Skeletal muscle tissue (tissue), 4 donors: ENCODE results near the gene FKBP7. TPM values are rescaled to one million over a fixed set of nuclear protein-coding genes. Genes with fewer than 3 reads are reported as not detected.

Source experiments
- H3K27ac ChIP-seq: one replicate; pipeline ENCODE4 v1.7.0; 2013; ENCODE audit warnings: mild to moderate bottlenecking, low read depth, low read length, inconsistent platforms
- H3K27me3 ChIP-seq, 3 donors: one replicate each; pipeline ENCODE4 v1.7.0; 2013; ENCODE audit warnings: low read length in 3 of 3; ENCODE audit not compliant: control insufficient read depth in 3 of 3, insufficient read depth in 3 of 3
- H3K36me3 ChIP-seq, 3 donors: one replicate each; pipeline ENCODE4 v1.7.0; 2013; ENCODE audit warnings: low read length in 3 of 3; ENCODE audit not compliant: control insufficient read depth in 3 of 3, insufficient read depth in 3 of 3
- H3K4me1 ChIP-seq, 3 donors: one replicate each; pipeline ENCODE4 v1.7.0; 2013; ENCODE audit warnings: low read length in 3 of 3, mild to moderate bottlenecking in 3 of 3; ENCODE audit not compliant: control insufficient read depth in 3 of 3, insufficient read depth in 3 of 3
- H3K4me3 ChIP-seq, 3 donors: one replicate each; pipeline ENCODE4 v1.7.0; 2013; ENCODE audit warnings: low read length in 3 of 3
- H3K9ac ChIP-seq, 3 donors: one replicate each; pipeline ENCODE4 v1.7.0; 2013; ENCODE audit warnings: low read length in 3 of 3, mild to moderate bottlenecking in 3 of 3, moderate library complexity in 2 of 3, low read depth in 1 of 3
- H3K9me3 ChIP-seq, 3 donors: one replicate each; pipeline ENCODE4 v1.7.0; 2013; ENCODE audit warnings: low read length in 3 of 3; ENCODE audit not compliant: control insufficient read depth in 3 of 3
- total RNA-seq: library from RNA; depleted of rRNA; stranded (reverse); fragments of >200 nt; gene quantifications from one replicate; pipeline ENCODE4 v1.2.3, GENCODE V29; 2014
- donor health status: Osteomylitis.

FKBP7 gene
- total RNA-seq, 1 donor from 2014 or later = 35.0 TPM

- Histone ChIP-seq H3K4me1 (peaks cover 0 to 4% (median 0%) of the 10 kb centered on the region in 3 donors), H3K36me3 (peaks cover 29 to 53% (median 49%) of the 10 kb centered on the region in 3 donors), H3K9me3 (no peaks in the 10 kb centered on the region)
Observed at GRCh38 chr2:178496049-178496448, 17.6 kb upstream of the FKBP7 start.

GRCh38 chr2:178491612-178492011 lies 13.2 kb upstream of the FKBP7 start:
- H3K27me3 ChIP-seq = no peaks in the 10 kb centered on the region
- H3K9me3 ChIP-seq = no peaks in the 10 kb centered on the region
- H3K36me3 ChIP-seq = peaks cover 22 to 45% (median 37%) of the 10 kb centered on the region in 3 donors
- no peaks in the 10 kb centered on the region for H3K4me1 ChIP-seq
- no peak overlapping the region for H3K4me3 ChIP-seq
- no peak overlapping the region for H3K27ac ChIP-seq
- H3K9ac ChIP-seq = no peak overlapping the region

More at GRCh38 chr2:178496049-178496448, 17.6 kb upstream of the FKBP7 start:
- Histone ChIP-seq H3K27ac (no peak overlapping the region), H3K9ac (no peak overlapping the region), H3K27me3 (no peaks in the 10 kb centered on the region), H3K4me3 (no peak overlapping the region)

- Histone ChIP-seq H3K4me3 (no peak overlapping the region), H3K9ac (no peak overlapping the region), H3K4me1 (peaks cover 24 to 29% (median 28%) of the 10 kb centered on the region in 3 donors), H3K36me3 (peaks cover 0 to 15% (median 2%) of the 10 kb centered on the region in 3 donors), H3K27me3 (no peaks in the 10 kb centered on the region), H3K9me3 (no peaks in the 10 kb centered on the region), H3K27ac (no peak overlapping the region)
Observed at GRCh38 chr2:178485356-178485755, 7.0 kb upstream of the FKBP7 start.

GRCh38 chr2:178484245-178485041 lies 6.0 kb upstream of the FKBP7 start:
- no peak overlapping the region for H3K4me3 ChIP-seq
- peaks cover 0 to 15% (median 0%) of the 10 kb centered on the region in 3 donors for H3K36me3 ChIP-seq
- H3K9ac ChIP-seq = no peak overlapping the region
- no peaks in the 10 kb centered on the region for H3K9me3 ChIP-seq
- peaks cover 29 to 33% (median 30%) of the 10 kb centered on the region in 3 donors for H3K4me1 ChIP-seq
- H3K27ac ChIP-seq = no peak overlapping the region
- H3K27me3 ChIP-seq = no peaks in the 10 kb centered on the region

- Histone ChIP-seq H3K4me1 (peaks cover 35 to 39% (median 36%) of the 10 kb centered on the region in 3 donors), H3K4me3 (peak overlapping the region in 1 of 3 donors; percentile 46), H3K36me3 (peaks cover 0 to 10% (median 0%) of the 10 kb centered on the region in 3 donors)
Observed at GRCh38 chr2:178482437-178482836, 4.0 kb upstream of the FKBP7 start.

GRCh38 chr2:178480227-178481181 lies 2.1 kb upstream of the FKBP7 start, which contains the start of gene PLEKHA3:
Gene PLEKHA3 (plus strand): TSS chr2:178480457. CDS start chr2:178480870, 413 bp downstream.
- Histone ChIP-seq H3K27me3 (no peaks in the 10 kb centered on the region), H3K27ac (peak within 1 kb of the TSS; percentile 76), H3K9ac (peak within 1 kb of the TSS; percentile 62 to 97 (median 75)), H3K9me3 (no peaks in the 10 kb centered on the region), H3K4me1 (peaks cover 35 to 39% (median 36%) of the 10 kb centered on the region in 3 donors), H3K4me3 (peak within 1 kb of the TSS; percentile 63 to 98 (median 94)), H3K36me3 (no peaks in the 10 kb centered on the region)

More at GRCh38 chr2:178482437-178482836, 4.0 kb upstream of the FKBP7 start:
- no peaks in the 10 kb centered on the region for H3K27me3 ChIP-seq
- H3K9ac ChIP-seq = no peak overlapping the region
- no peak overlapping the region for H3K27ac ChIP-seq
- no peaks in the 10 kb centered on the region for H3K9me3 ChIP-seq

- Histone ChIP-seq H3K4me1 (peaks cover 29 to 37% (median 35%) of the 10 kb centered on the region in 3 donors), H3K27ac (peak overlapping the region; percentile 76), H3K9me3 (no peaks in the 10 kb centered on the region), H3K4me3 (peak overlapping the region; percentile 53 to 69 (median 63)), H3K27me3 (no peaks in the 10 kb centered on the region), H3K36me3 (no peaks in the 10 kb centered on the region), H3K9ac (peak overlapping the region; percentile 62 to 97 (median 75))
Observed at GRCh38 chr2:178479758-178480226, 1.4 kb upstream of the FKBP7 start.

GRCh38 chr2:178479275-178479616 lies 846 bp upstream of the FKBP7 start:
- H3K9ac ChIP-seq = peak overlapping the region in 2 of 3 donors; percentile 73 to 97
- peak overlapping the region; percentile 72 to 98 (median 94) for H3K4me3 ChIP-seq
- peaks cover 24 to 33% (median 30%) of the 10 kb centered on the region in 3 donors for H3K4me1 ChIP-seq
- no peaks in the 10 kb centered on the region for H3K27me3 ChIP-seq
- no peaks in the 10 kb centered on the region for H3K36me3 ChIP-seq
- H3K9me3 ChIP-seq = no peaks in the 10 kb centered on the region
- H3K27ac ChIP-seq = peak overlapping the region; percentile 76

- Histone ChIP-seq H3K4me3 (peak overlapping the region; percentile 72 to 98 (median 94)), H3K4me1 (peaks cover 23 to 28% (median 27%) of the 10 kb centered on the region in 3 donors), H3K27me3 (no peaks in the 10 kb centered on the region), H3K36me3 (no peaks in the 10 kb centered on the region), H3K9me3 (no peaks in the 10 kb centered on the region), H3K27ac (peak overlapping the region; percentile 76), H3K9ac (peak overlapping the region; percentile 73 to 97 (median 89))
Observed at GRCh38 chr2:178478130-178478438, 316 bp downstream of the FKBP7 start.
